GM12865 (cell line): Measurements from ENCODE around the gene ANP32A.

Experiments used
- DNase-seq: peaks from one replicate; pipeline ENCODE4 v3.0.0; 2010; ENCODE audit warnings: low read depth
- H3K4me3 ChIP-seq: 2 replicates; pipeline ENCODE4 v1.5.1; 2011; ENCODE audit warnings: mild to moderate bottlenecking, low read depth, low read length, control low read depth
- TF ChIP-seq, protein P1 (sequence below): IDR thresholded peaks from 2 replicates; pipeline ENCODE4 v1.5.1; 2011; ENCODE audit warnings: low read length, control low read depth, low read depth, inconsistent platforms; ENCODE audit not compliant: insufficient read depth; ENCODE audit errors: missing control alignments

The ANP32A gene

DNA sequence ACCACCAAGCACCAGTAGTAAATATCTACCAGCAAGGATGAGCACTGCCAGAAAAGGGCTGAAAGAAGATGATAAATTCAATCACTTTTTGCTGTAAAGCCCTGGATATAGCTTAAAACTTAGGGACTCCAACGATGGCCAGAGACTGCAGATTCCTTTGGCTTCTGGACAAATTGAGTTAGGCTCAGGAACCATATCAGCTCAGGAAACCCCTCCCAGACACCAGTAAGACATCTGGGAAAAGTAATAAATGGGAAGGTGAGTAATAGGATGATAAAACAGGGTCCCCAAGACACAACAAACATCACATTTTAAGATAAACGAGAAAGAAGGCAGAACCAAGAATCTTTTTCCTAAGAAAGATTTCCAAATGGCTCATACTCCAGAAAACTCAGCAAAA, 65.0 kb downstream of the ANP32A start:
- no peak overlapping the region for H3K4me3 ChIP-seq
- DNase-seq: no peak
- TF ChIP-seq, protein P1, sequence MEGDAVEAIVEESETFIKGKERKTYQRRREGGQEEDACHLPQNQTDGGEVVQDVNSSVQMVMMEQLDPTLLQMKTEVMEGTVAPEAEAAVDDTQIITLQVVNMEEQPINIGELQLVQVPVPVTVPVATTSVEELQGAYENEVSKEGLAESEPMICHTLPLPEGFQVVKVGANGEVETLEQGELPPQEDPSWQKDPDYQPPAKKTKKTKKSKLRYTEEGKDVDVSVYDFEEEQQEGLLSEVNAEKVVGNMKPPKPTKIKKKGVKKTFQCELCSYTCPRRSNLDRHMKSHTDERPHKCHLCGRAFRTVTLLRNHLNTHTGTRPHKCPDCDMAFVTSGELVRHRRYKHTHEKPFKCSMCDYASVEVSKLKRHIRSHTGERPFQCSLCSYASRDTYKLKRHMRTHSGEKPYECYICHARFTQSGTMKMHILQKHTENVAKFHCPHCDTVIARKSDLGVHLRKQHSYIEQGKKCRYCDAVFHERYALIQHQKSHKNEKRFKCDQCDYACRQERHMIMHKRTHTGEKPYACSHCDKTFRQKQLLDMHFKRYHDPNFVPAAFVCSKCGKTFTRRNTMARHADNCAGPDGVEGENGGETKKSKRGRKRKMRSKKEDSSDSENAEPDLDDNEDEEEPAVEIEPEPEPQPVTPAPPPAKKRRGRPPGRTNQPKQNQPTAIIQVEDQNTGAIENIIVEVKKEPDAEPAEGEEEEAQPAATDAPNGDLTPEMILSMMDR: no peak

DNA sequence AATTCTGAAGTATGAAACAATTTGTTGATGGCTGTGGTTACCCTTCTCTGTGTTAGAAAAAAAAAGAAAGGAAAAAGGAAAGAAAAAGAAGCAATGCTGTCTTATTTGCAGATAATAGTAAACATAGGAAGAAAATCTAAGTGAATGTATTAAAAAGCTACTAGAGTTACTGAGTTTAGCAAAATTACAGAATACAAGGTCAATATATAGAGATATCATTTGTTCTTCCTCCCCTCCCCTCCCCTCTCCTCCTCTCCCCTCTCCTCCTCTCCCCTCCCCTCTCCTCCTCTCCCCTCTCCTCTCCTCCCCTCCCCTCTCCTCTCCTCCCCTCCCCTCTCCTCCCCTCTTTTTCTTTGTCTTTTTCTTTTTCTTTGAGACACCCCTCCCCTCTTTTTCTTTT, 69.1 kb downstream of the ANP32A start:
- DNase-seq: no peak
- TF ChIP-seq, protein P1: no peak
- no peak overlapping the region for H3K4me3 ChIP-seq

DNA sequence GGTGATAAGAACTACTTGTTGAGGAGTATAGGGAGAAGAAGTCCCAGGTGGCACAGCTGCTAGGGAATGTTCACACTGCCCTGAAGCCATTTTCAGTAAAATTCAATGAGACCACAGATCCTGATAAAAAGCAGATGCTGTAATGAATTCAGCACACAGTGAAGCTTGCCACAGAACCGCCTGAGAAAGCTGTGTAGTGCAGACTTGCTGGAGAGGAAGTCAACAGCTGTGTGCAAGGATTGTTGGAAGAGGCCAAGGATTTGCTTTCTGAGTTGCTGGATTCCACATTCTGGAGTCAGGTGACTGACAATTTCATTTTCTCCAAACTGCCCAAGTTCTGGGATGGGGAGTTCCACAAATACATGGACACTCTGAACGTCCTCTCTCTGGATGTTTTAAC, 70.9 kb downstream of the ANP32A start:
- no peak for DNase-seq
- no peak overlapping the region for H3K4me3 ChIP-seq
- TF ChIP-seq, protein P1: no peak

GRCh38 chr15:68749365-68749764, 71.3 kb downstream of the ANP32A start:
- H3K4me3 ChIP-seq: no peak overlapping the region
- no peak for DNase-seq
- TF ChIP-seq, protein P1: no peak

DNA sequence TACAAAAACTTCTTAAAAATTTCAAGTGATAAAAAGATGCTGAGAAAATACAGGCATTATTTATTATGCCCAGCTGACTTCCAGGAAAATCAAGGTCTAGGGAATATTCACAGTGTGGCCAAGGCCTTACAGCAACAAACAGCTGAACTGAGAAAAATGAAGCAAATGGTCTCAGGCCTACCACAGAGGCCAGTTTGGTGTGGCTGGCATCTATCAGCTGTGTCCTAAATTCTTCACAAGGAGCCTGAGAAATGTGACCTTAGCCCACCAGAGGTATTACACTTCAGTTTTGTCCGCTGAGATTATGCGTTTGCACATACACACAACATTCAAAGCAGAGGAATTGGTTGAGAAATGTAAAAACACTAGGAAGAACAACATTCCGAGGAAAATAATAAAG, 77.4 kb downstream of the ANP32A start:
- DNase-seq: no peak
- TF ChIP-seq, protein P1: no peak
- no peak overlapping the region for H3K4me3 ChIP-seq

DNA sequence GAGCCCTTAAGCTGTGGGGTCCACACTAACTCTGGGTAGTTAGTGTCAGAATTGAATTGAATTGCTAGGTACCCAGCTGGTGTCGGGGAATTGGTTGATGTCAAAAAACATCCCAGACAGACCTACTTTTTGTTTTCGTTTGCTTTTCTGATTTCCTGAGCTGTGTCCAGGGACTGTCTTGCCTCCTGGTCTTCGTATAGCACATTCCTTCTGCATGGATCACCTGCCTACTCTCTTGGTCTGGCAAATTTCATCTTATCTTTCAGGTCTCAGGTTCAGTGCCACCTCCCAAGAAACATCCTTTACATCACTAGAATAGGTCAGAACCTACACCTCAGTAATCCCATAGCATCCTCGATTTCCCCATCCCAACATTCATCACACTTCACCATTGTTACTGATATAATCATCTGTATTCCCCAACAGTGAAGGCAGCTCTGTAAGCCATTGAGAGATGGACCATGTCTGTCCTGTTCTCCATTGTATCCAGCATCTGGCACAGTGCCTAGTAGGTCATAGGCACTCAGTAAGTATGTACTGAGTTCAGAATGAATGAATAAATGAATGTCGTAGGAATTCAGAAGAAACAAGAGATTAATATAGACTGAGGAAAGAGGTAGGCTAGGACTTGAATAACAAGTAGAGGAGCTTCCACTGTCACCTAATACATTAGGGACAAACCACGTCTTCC, 81.2 kb downstream of the ANP32A start:
- no peak overlapping the region for H3K4me3 ChIP-seq
- DNase-seq: no peak
- TF ChIP-seq, protein P1: no peak

GRCh38 chr15:68735610-68736009, 85.1 kb downstream of the ANP32A start:
- TF ChIP-seq, protein P1: no peak
- DNase-seq: no peak
- H3K4me3 ChIP-seq: no peak overlapping the region
